ENCODE measurements around the gene PUS1.

The PUS1 gene

GRCh38 chr12:131988054-131988796 is 59.1 kb downstream of the PUS1 start:
- no peak for DNase-seq
- Histone ChIP-seq H3K14ac (ENCODE audit: low read length in 2 of 2) (no peak overlapping the region), H3K27ac (ENCODE audit: low read length, poor library complexity, severe bottlenecking) (peak overlapping the region; percentile 99), H3K4ac (ENCODE audit: low read depth in 1 of 2, low read length in 2 of 2) (no peak overlapping the region), H2AFZ (ENCODE audit: low read depth, low read length) (no peak overlapping the region), H3K9me3 (ENCODE audit: control insufficient read depth, low read length) (no peaks in the 10 kb centered on the region), H2AK5ac (ENCODE audit: low read length, severe bottlenecking) (peak overlapping the region; percentile 84), H3K36me3 (ENCODE audit: control insufficient read depth in 1 of 2, insufficient read depth in 2 of 2, low read depth in 1 of 2, low read length in 2 of 2) (peaks cover 46 to 90% of the 10 kb centered on the region in 2 experiments), H4K91ac (ENCODE audit: low read length) (no peak overlapping the region), H2BK15ac (ENCODE audit: low read depth, poor library complexity, severe bottlenecking) (peak overlapping the region; percentile 21), H3K4me2 (ENCODE audit: low read length, poor library complexity, severe bottlenecking) (no peak overlapping the region), H3K23ac (ENCODE audit: low read length in 2 of 2) (no peak overlapping the region), H3K18ac (ENCODE audit: low read depth in 1 of 2, low read length in 2 of 2) (no peak overlapping the region), H3K4me3 (ENCODE audit: insufficient read depth in 1 of 2, low read depth in 1 of 2, low read length in 2 of 2) (no peak overlapping the region), H2BK12ac (ENCODE audit: low read length in 2 of 2) (no peak overlapping the region), H3K79me1 (replicated peaks; ENCODE audit: low read length, poor library complexity, severe bottlenecking) (peaks cover 31% of the 10 kb centered on the region), H3K9ac (ENCODE audit: low read length) (no peak overlapping the region), H2BK5ac (ENCODE audit: low read depth, low read length, poor library complexity, severe bottlenecking) (peak overlapping the region; percentile 35), H3K4me1 (ENCODE audit: control insufficient read depth, insufficient read depth, low read depth, low read length) (peaks cover 44% of the 10 kb centered on the region), H4K8ac (ENCODE audit: low read length) (no peak overlapping the region), H3K27me3 (ENCODE audit: control insufficient read depth in 1 of 2, insufficient read depth in 1 of 2, low read length in 2 of 2) (no peaks in the 10 kb centered on the region), H2BK120ac (ENCODE audit: low read depth, low read length) (no peak overlapping the region)
- WGBS, result 94% methylated on average over 8 of the region's 8 CpGs

GRCh38 chr12:131989021-131989420 is 59.9 kb downstream of the PUS1 start:
- H2AFZ ChIP-seq (ENCODE audit: low read depth, low read length), result no peak overlapping the region
- H3K4me2 ChIP-seq (ENCODE audit: low read length, poor library complexity, severe bottlenecking), result no peak overlapping the region
- no peaks in the 10 kb centered on the region for H3K9me3 ChIP-seq (ENCODE audit: control insufficient read depth, low read length)
- no peak overlapping the region for H3K23ac ChIP-seq (ENCODE audit: low read length in 2 of 2)
- WGBS, result 94% methylated on average over 12 of the region's 12 CpGs
- H3K18ac ChIP-seq (ENCODE audit: low read depth in 1 of 2, low read length in 2 of 2), result no peak overlapping the region
- H3K79me1 ChIP-seq (replicated peaks; ENCODE audit: low read length, poor library complexity, severe bottlenecking), result peaks cover 31% of the 10 kb centered on the region
- no peak overlapping the region for H3K14ac ChIP-seq (ENCODE audit: low read length in 2 of 2)
- H3K36me3 ChIP-seq (ENCODE audit: control insufficient read depth in 1 of 2, insufficient read depth in 2 of 2, low read depth in 1 of 2, low read length in 2 of 2), result peaks cover 47 to 91% of the 10 kb centered on the region in 2 experiments
- no peak overlapping the region for H2BK12ac ChIP-seq (ENCODE audit: low read length in 2 of 2)
- peak overlapping the region; percentile 99 for H3K27ac ChIP-seq (ENCODE audit: low read length, poor library complexity, severe bottlenecking)
- no peaks in the 10 kb centered on the region for H3K27me3 ChIP-seq (ENCODE audit: control insufficient read depth in 1 of 2, insufficient read depth in 1 of 2, low read length in 2 of 2)
- H3K4ac ChIP-seq (ENCODE audit: low read depth in 1 of 2, low read length in 2 of 2), result no peak overlapping the region
- H2AK5ac ChIP-seq (ENCODE audit: low read length, severe bottlenecking), result peak overlapping the region; percentile 84
- DNase-seq, result no peak
- peaks cover 46% of the 10 kb centered on the region for H3K4me1 ChIP-seq (ENCODE audit: control insufficient read depth, insufficient read depth, low read depth, low read length)
- no peak overlapping the region for H4K8ac ChIP-seq (ENCODE audit: low read length)
- H3K4me3 ChIP-seq (ENCODE audit: insufficient read depth in 1 of 2, low read depth in 1 of 2, low read length in 2 of 2), result no peak overlapping the region
- H3K9ac ChIP-seq (ENCODE audit: low read length), result no peak overlapping the region
- peak overlapping the region; percentile 21 for H2BK5ac ChIP-seq (ENCODE audit: low read depth, low read length, poor library complexity, severe bottlenecking)
- no peak overlapping the region for H2BK15ac ChIP-seq (ENCODE audit: low read depth, poor library complexity, severe bottlenecking)
- H2BK120ac ChIP-seq (ENCODE audit: low read depth, low read length), result no peak overlapping the region
- H4K91ac ChIP-seq (ENCODE audit: low read length), result peak overlapping the region; percentile 2

- 71% methylated on average over 19 of the region's 24 CpGs for WGBS
- Histone ChIP-seq H3K23ac (ENCODE audit: low read length in 2 of 2) (no peak overlapping the region), H2AFZ (ENCODE audit: low read depth, low read length) (no peak overlapping the region)
These were observed 61.2 kb downstream of the PUS1 start for GRCh38 chr12:131990066-131990979.

GRCh38 chr12:131990980-131991305 is 61.9 kb downstream of the PUS1 start:
- Histone ChIP-seq H3K36me3 (ENCODE audit: control insufficient read depth in 1 of 2, insufficient read depth in 2 of 2, low read depth in 1 of 2, low read length in 2 of 2) (peaks cover 51 to 96% of the 10 kb centered on the region in 2 experiments), H2AFZ (ENCODE audit: low read depth, low read length) (no peak overlapping the region), H3K9me3 (ENCODE audit: control insufficient read depth, low read length) (no peaks in the 10 kb centered on the region), H3K18ac (ENCODE audit: low read depth in 1 of 2, low read length in 2 of 2) (no peak overlapping the region), H2BK12ac (ENCODE audit: low read length in 2 of 2) (no peak overlapping the region), H3K4ac (ENCODE audit: low read depth in 1 of 2, low read length in 2 of 2) (no peak overlapping the region), H3K9ac (ENCODE audit: low read length) (no peak overlapping the region), H3K4me2 (ENCODE audit: low read length, poor library complexity, severe bottlenecking) (peak overlapping the region; percentile 6), H3K79me1 (replicated peaks; ENCODE audit: low read length, poor library complexity, severe bottlenecking) (peaks cover 28% of the 10 kb centered on the region), H2BK120ac (ENCODE audit: low read depth, low read length) (no peak overlapping the region), H3K14ac (ENCODE audit: low read length in 2 of 2) (no peak overlapping the region), H4K91ac (ENCODE audit: low read length) (no peak overlapping the region), H2BK5ac (ENCODE audit: low read depth, low read length, poor library complexity, severe bottlenecking) (peak overlapping the region; percentile 99), H3K27me3 (ENCODE audit: control insufficient read depth in 1 of 2, insufficient read depth in 1 of 2, low read length in 2 of 2) (no peaks in the 10 kb centered on the region), H3K27ac (ENCODE audit: low read length, poor library complexity, severe bottlenecking) (peak overlapping the region; percentile 99), H4K8ac (ENCODE audit: low read length) (no peak overlapping the region), H3K4me3 (ENCODE audit: insufficient read depth in 1 of 2, low read depth in 1 of 2, low read length in 2 of 2) (no peak overlapping the region), H3K4me1 (ENCODE audit: control insufficient read depth, insufficient read depth, low read depth, low read length) (peaks cover 50% of the 10 kb centered on the region), H3K23ac (ENCODE audit: low read length in 2 of 2) (no peak overlapping the region), H2BK15ac (ENCODE audit: low read depth, poor library complexity, severe bottlenecking) (no peak overlapping the region), H2AK5ac (ENCODE audit: low read length, severe bottlenecking) (peak overlapping the region; percentile 99)
- no peak for DNase-seq
- 81% methylated on average over 9 of the region's 9 CpGs for WGBS

More at GRCh38 chr12:131990066-131990979, 61.2 kb downstream of the PUS1 start:
- peak overlapping the region; percentile 99 for H3K27ac ChIP-seq (ENCODE audit: low read length, poor library complexity, severe bottlenecking)
- H3K9ac ChIP-seq (ENCODE audit: low read length), result no peak overlapping the region
- no peak overlapping the region for H3K4me3 ChIP-seq (ENCODE audit: insufficient read depth in 1 of 2, low read depth in 1 of 2, low read length in 2 of 2)
- no peak overlapping the region for H4K91ac ChIP-seq (ENCODE audit: low read length)
- no peak overlapping the region for H3K14ac ChIP-seq (ENCODE audit: low read length in 2 of 2)
- H2BK120ac ChIP-seq (ENCODE audit: low read depth, low read length), result no peak overlapping the region
- peaks cover 50% of the 10 kb centered on the region for H3K4me1 ChIP-seq (ENCODE audit: control insufficient read depth, insufficient read depth, low read depth, low read length)
- H4K8ac ChIP-seq (ENCODE audit: low read length), result no peak overlapping the region
- no peak overlapping the region for H2BK15ac ChIP-seq (ENCODE audit: low read depth, poor library complexity, severe bottlenecking)
- no peaks in the 10 kb centered on the region for H3K9me3 ChIP-seq (ENCODE audit: control insufficient read depth, low read length)
- H3K18ac ChIP-seq (ENCODE audit: low read depth in 1 of 2, low read length in 2 of 2), result no peak overlapping the region
- DNase-seq, result no peak
- no peak overlapping the region for H3K4ac ChIP-seq (ENCODE audit: low read depth in 1 of 2, low read length in 2 of 2)
- no peak overlapping the region for H2BK12ac ChIP-seq (ENCODE audit: low read length in 2 of 2)
- H3K4me2 ChIP-seq (ENCODE audit: low read length, poor library complexity, severe bottlenecking), result peak overlapping the region; percentile 6
- no peaks in the 10 kb centered on the region for H3K27me3 ChIP-seq (ENCODE audit: control insufficient read depth in 1 of 2, insufficient read depth in 1 of 2, low read length in 2 of 2)
- peak overlapping the region; percentile 99 for H2BK5ac ChIP-seq (ENCODE audit: low read depth, low read length, poor library complexity, severe bottlenecking)
- peak overlapping the region; percentile 99 for H2AK5ac ChIP-seq (ENCODE audit: low read length, severe bottlenecking)
- H3K79me1 ChIP-seq (replicated peaks; ENCODE audit: low read length, poor library complexity, severe bottlenecking), result peaks cover 31% of the 10 kb centered on the region
- H3K36me3 ChIP-seq (ENCODE audit: control insufficient read depth in 1 of 2, insufficient read depth in 2 of 2, low read depth in 1 of 2, low read length in 2 of 2), result peaks cover 51 to 94% of the 10 kb centered on the region in 2 experiments

Data from mesenchymal stem cell (in vitro differentiated cells and primary cell).